Gastrocnemius medialis (tissue), 4 donors: Measurements from ENCODE around the gene NT5C3B. TPM values are rescaled to one million over a fixed set of nuclear protein-coding genes. Genes with fewer than 3 reads are reported as not detected.

Experiments
- ATAC-seq, 2 donors: fragments of 150-250 bp; one replicate each; pipeline ENCODE4 v1.9.1; 2016
- DNase-seq, 2 donors: peaks; one replicate each; pipeline ENCODE4 v3.0.0-alpha.2; 2019
- H3K27ac ChIP-seq, 4 donors: fragments of 200-600 bp; sonication (generic); 1 replicate in 1 of 4; 2 replicates in 3 of 4; pipeline ENCODE4 v1.5.1; 2016 to 2018; ENCODE audit warnings: mild to moderate bottlenecking in 2 of 4, moderate library complexity in 1 of 4
- H3K27me3 ChIP-seq, 3 donors: fragments of 200-600 bp; sonication (generic) in 2 of 3; 1 replicate in 1 of 3; 2 replicates in 2 of 3; pipeline versions ENCODE4 v1.5.1 to v1.6.0; 2016 to 2019; ENCODE audit warnings: mild to moderate bottlenecking in 1 of 3, moderate library complexity in 1 of 3
- H3K36me3 ChIP-seq, 2 donors: fragments of 200-600 bp; sonication (generic) in 1 of 2; one replicate each; pipeline ENCODE4 v1.5.1; 2017 to 2018
- H3K4me1 ChIP-seq, 2 donors: fragments of 200-600 bp; sonication (generic) in 1 of 2; one replicate each; pipeline ENCODE4 v1.5.1; 2016 to 2017; ENCODE audit warnings: mild to moderate bottlenecking in 2 of 2
- H3K4me3 ChIP-seq, 4 donors: fragments of 200-600 bp; sonication (generic) in 3 of 4; 1 replicate in 1 of 4; 2 replicates in 3 of 4; pipeline ENCODE4 v1.5.1; 2016 to 2019; ENCODE audit warnings: mild to moderate bottlenecking in 2 of 4
- H3K9me3 ChIP-seq, 3 donors: fragments of 200-600 bp; sonication (generic) in 2 of 3; 1 replicate in 1 of 3; 2 replicates in 2 of 3; pipeline ENCODE4 v1.5.1; 2016 to 2019
- CTCF ChIP-seq, 5 experiments: fragments of 450-650 bp in 3 of 5; fragments of 200-600 bp in 2 of 5; sonication (generic) in 2 of 5; IDR thresholded peaks in 4 of 5; conservative IDR thresholded peaks in 1 of 5; 1 replicate in 4 of 5; 2 replicates in 1 of 5; pipeline ENCODE4 v1.5.1; 2016 to 2019; ENCODE audit warnings: antibody characterized with exemption in 5 of 5, mild to moderate bottlenecking in 3 of 5, moderate library complexity in 3 of 5
- POLR2A ChIP-seq, 2 donors: fragments of 450-650 bp; IDR thresholded peaks; one replicate each; pipeline ENCODE4 v1.6.1; 2017; ENCODE audit warnings: antibody characterized with exemption in 2 of 2, mild to moderate bottlenecking in 2 of 2, moderate library complexity in 2 of 2
- in situ Hi-C, 4 donors: fragments of 200-750 bp; cut with MboI; loops; one replicate each; pipeline versions ENCODE4 v1.15.0 to v1.8.0; 2017; ENCODE audit warnings: low sequenced_read_pairs in 4 of 4
- intact Hi-C: fragments of 100-400 bp; cut with DNase I; formaldehyde crosslinking; loops from one replicate; pipeline ENCODE4 v1.15.1; 2023; ENCODE audit warnings: low total_unique reads
- total RNA-seq, 4 donors: library from RNA; depleted of rRNA; stranded (reverse); fragments of >200 nt; gene quantifications; one replicate each; pipeline versions ENCODE4 v1.1.0 to v1.2.3, GENCODE V29; 2016

NT5C3B gene
- total RNA-seq, 4 donors from 2014 or later: 13.8 to 27.6 (median 23.1) TPM

- DNase-seq (peak in 1 of 2 donors; percentile 33), ATAC-seq (no peak)
- peak overlapping the region; percentile 81 to 95 (median 92) for H3K27ac ChIP-seq
- no peak for TF ChIP-seq CTCF (IDR thresholded peaks at IDR 0.05 in 4 of 5, conservative IDR thresholded peaks at IDR 0.05 in 1 of 5)
- no peaks in the 10 kb centered on the region for H3K9me3 ChIP-seq
- H3K4me1 ChIP-seq: peaks cover 53 to 58% of the 10 kb centered on the region in 2 donors
- no peaks in the 10 kb centered on the region for H3K27me3 ChIP-seq
- H3K4me3 ChIP-seq: peak overlapping the region; percentile 72 to 83 (median 78)
- intact Hi-C loops: loop anchor here (5.0 kb wide), 1 partner anchor 232 kb away; the partner anchor contains the start of gene DNAJC7
- no peaks in the 10 kb centered on the region for H3K36me3 ChIP-seq
- in situ Hi-C loops: no loop called here
Observed at GRCh38 chr17:41785091-41785858, 50.8 kb downstream of the NT5C3B start.

- intact Hi-C loops: no loop called here
- Histone ChIP-seq H3K36me3 (no peaks in the 10 kb centered on the region), H3K9me3 (no peaks in the 10 kb centered on the region), H3K4me3 (peak overlapping the region; percentile 72 to 83 (median 78)), H3K27me3 (no peaks in the 10 kb centered on the region), H3K4me1 (peaks cover 63 to 68% of the 10 kb centered on the region in 2 donors), H3K27ac (peak overlapping the region; percentile 81 to 95 (median 92))
- ATAC-seq (no peak), DNase-seq (peak; percentile 30 to 37)
- in situ Hi-C loops: no loop called here
- TF ChIP-seq POLR2A (IDR thresholded peaks at IDR 0.05): no peak
- no peak for TF ChIP-seq CTCF (IDR thresholded peaks at IDR 0.05 in 4 of 5, conservative IDR thresholded peaks at IDR 0.05 in 1 of 5)
Observed at GRCh38 chr17:41784207-41784744, 51.8 kb downstream of the NT5C3B start.

DNA sequence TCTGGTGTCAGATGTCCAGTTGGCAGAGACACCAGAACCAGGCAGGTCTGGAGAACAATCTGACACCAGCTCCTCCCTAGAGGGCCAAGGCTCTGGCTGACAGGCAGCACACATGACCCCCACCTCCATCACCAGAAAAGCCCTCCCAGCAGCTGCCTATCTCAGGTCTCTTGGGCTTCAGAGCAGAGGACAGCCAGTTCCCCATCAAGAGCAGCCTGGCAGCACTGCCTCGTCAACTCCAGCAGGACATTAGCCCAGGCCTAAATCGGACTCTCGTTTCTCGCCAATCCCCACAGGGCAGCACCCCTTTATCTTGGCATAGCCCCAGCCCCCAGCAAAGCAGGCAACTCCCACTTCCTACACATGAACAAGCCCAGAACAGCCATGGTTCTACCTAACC, 53.9 kb downstream of the NT5C3B start:
- intact Hi-C loops: no loop called here
- Histone ChIP-seq H3K36me3 (no peaks in the 10 kb centered on the region), H3K27me3 (no peaks in the 10 kb centered on the region), H3K9me3 (no peaks in the 10 kb centered on the region), H3K27ac (peak overlapping the region; percentile 81 to 95 (median 92)), H3K4me1 (peaks cover 84 to 86% of the 10 kb centered on the region in 2 donors), H3K4me3 (peak overlapping the region in 2 of 4 donors; percentile 0 to 23)
- ATAC-seq: peak; percentile 51 to 52
- peak; percentile 88 to 89 for DNase-seq
- in situ Hi-C loops: no loop called here
- TF ChIP-seq POLR2A (IDR thresholded peaks at IDR 0.05): peak; percentile 43 to 57
- TF ChIP-seq CTCF (IDR thresholded peaks at IDR 0.05 in 4 of 5, conservative IDR thresholded peaks at IDR 0.05 in 1 of 5): no peak

DNA sequence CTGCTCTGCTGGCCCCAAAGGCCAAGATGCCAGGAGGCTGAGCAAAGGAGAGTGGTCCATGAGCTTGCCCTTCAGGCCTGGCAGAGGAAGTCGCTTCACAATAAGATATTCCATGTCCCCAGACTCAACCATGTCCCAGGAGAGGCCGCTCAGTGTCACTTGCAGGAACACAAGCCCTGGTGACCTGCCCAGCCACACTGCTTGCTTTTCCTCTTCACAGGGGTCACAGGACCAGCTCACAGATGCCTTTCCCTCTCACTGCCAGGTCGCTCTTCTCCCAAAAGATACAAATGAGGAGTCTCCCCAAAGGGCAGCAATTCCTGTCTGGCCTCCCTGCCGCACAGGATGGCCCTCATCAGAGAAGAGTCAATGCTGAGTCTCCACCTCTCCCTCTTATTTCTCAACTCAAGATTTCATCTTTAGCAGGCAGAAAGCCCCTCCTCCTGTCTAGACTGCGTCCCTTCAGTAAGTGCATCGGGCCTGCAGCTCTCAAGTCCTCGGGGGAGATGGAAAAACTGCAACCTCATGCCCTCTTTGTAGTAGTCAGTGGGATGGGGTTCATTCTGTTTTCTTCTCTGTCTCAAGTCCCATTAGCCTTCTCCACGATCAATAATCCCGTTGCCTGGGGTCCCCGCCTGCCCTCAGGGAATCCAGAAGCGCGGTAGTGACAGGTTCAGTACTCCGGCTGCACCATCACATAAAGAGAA, 54.5 kb downstream of the NT5C3B start:
- Histone ChIP-seq H3K36me3 (no peaks in the 10 kb centered on the region), H3K4me1 (peaks cover 90 to 92% of the 10 kb centered on the region in 2 donors), H3K4me3 (peak overlapping the region in 2 of 4 donors; percentile 0 to 23), H3K27ac (peak overlapping the region; percentile 81 to 95 (median 92)), H3K27me3 (no peaks in the 10 kb centered on the region), H3K9me3 (no peaks in the 10 kb centered on the region)
- peak; percentile 70 to 72 for DNase-seq
- intact Hi-C loops: no loop called here
- TF ChIP-seq POLR2A (IDR thresholded peaks at IDR 0.05) (no peak), CTCF (IDR thresholded peaks at IDR 0.05 in 4 of 5, conservative IDR thresholded peaks at IDR 0.05 in 1 of 5) (no peak)
- ATAC-seq: peak in 1 of 2 donors; percentile 32
- in situ Hi-C loops: no loop called here
